GM18519 (cell line): Measurements from ENCODE around the gene SPATA13.
"Not testable (repeated sequence)": the region's sequence is repeated elsewhere in the genome, so short reads cannot be mapped to it uniquely, and the experiment has no call there.

ENCODE experiments used
- ATAC-seq: cut with Tn5 transposase; IDR thresholded peaks from one replicate; pipeline ENCODE4 v1.9.1; 2021; ENCODE audit warnings: mild to moderate bottlenecking, moderate library complexity; ENCODE audit not compliant: unreplicated experiment, low FRiP score

SPATA13 gene

GRCh38 chr13:24301434-24301833 lies 140.9 kb downstream of the SPATA13 start:
- no peak for ATAC-seq

GRCh38 chr13:24301911-24302310 lies 141.4 kb downstream of the SPATA13 start:
- ATAC-seq, result no peak

- ATAC-seq, result no peak
Measured at GRCh38 chr13:24304620-24305019, 144.1 kb downstream of the SPATA13 start.

- ATAC-seq, result no peak
Measured at GRCh38 chr13:24306632-24307031, 146.1 kb downstream of the SPATA13 start.

GRCh38 chr13:24307211-24308067 lies 146.9 kb downstream of the SPATA13 start:
- ATAC-seq, result no peak

- ATAC-seq, result no peak
Measured at GRCh38 chr13:24308068-24308445, 147.5 kb downstream of the SPATA13 start.

GRCh38 chr13:24308488-24309020 lies 148.0 kb downstream of the SPATA13 start:
- ATAC-seq, result no peak

GRCh38 chr13:24309300-24309699 lies 148.8 kb downstream of the SPATA13 start, which contains the start of gene C1QTNF9:
TSS of gene C1QTNF9 (plus strand) at chr13:24309580. CDS start at chr13:24316004, 6,424 bp downstream.
- not testable (repeated sequence) for ATAC-seq

- ATAC-seq, result no peak
Measured at GRCh38 chr13:24313439-24313838, 152.9 kb downstream of the SPATA13 start.

- not testable (repeated sequence) for ATAC-seq
Measured at GRCh38 chr13:24317835-24318234, 157.3 kb downstream of the SPATA13 start.

GRCh38 chr13:24318878-24319277 lies 158.4 kb downstream of the SPATA13 start:
- ATAC-seq, result not testable (repeated sequence)

GRCh38 chr13:24319641-24320040 lies 159.1 kb downstream of the SPATA13 start:
- not testable (repeated sequence) for ATAC-seq

GRCh38 chr13:24321416-24321815 lies 160.9 kb downstream of the SPATA13 start:
- not testable (repeated sequence) for ATAC-seq

- not testable (repeated sequence) for ATAC-seq
Measured at GRCh38 chr13:24322470-24322869, 161.9 kb downstream of the SPATA13 start.

GRCh38 chr13:24323036-24323738 lies 162.7 kb downstream of the SPATA13 start:
- no peak for ATAC-seq

- no peak for ATAC-seq
Measured at GRCh38 chr13:24323739-24324075, 163.2 kb downstream of the SPATA13 start.

GRCh38 chr13:24327598-24327997 lies 167.1 kb downstream of the SPATA13 start:
- not testable (repeated sequence) for ATAC-seq

- no peak for ATAC-seq
Measured at GRCh38 chr13:24328145-24328544, 167.6 kb downstream of the SPATA13 start.

GRCh38 chr13:24338721-24339120 lies 178.2 kb downstream of the SPATA13 start:
- ATAC-seq, result no peak

- no peak for ATAC-seq
Measured at GRCh38 chr13:24339937-24340607, 179.6 kb downstream of the SPATA13 start.

- ATAC-seq, result no peak
Measured at GRCh38 chr13:24340608-24340955, 180.1 kb downstream of the SPATA13 start.
